ENCODE measurements around the gene AGO4.
A peak's percentile ranks its signal among the peaks of the same experiment; 100 is the strongest.

Gene AGO4

DNA sequence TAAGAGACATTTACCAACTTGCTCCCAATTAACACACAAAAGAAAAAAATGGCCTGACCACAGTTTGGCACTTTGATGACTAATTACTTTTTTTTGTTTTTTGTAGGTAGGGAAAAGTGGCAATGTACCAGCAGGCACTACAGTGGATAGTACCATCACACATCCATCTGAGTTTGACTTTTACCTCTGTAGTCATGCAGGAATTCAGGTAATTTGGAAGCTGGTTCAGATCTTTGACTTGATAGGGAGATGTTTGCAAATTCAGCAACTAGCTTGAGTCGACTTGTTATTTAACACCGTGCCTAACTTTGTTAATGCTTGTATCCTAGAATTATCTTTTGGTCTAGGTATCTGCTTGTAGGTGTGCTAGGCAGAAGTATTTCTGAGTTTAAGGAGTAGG, 42.2 kb downstream of the AGO4 start:
- Histone ChIP-seq H3K27ac (ENCODE audit: low read length) (peak overlapping the region; percentile 32), H3K4me3 (ENCODE audit: low read length in 2 of 2) (no peak overlapping the region), H3K27me3 (ENCODE audit: control insufficient read depth in 1 of 2, insufficient read depth in 2 of 2, low read length in 2 of 2) (no peaks in the 10 kb centered on the region), H3K9ac (ENCODE audit: low read length in 2 of 2) (no peak overlapping the region), H3K36me3 (ENCODE audit: control insufficient read depth in 2 of 2, insufficient read depth in 2 of 2, low read length in 2 of 2) (peaks cover 15 to 16% of the 10 kb centered on the region in 2 donors), H3K4me1 (ENCODE audit: control insufficient read depth, insufficient read depth, low read length) (peaks cover 22% of the 10 kb centered on the region), H3K9me3 (ENCODE audit: control insufficient read depth in 2 of 2, low read length in 2 of 2) (no peaks in the 10 kb centered on the region)

GRCh38 chr1:35850716-35851115, 42.9 kb downstream of the AGO4 start:
- no peaks in the 10 kb centered on the region for H3K9me3 ChIP-seq (ENCODE audit: control insufficient read depth in 2 of 2, low read length in 2 of 2)
- peaks cover 19% of the 10 kb centered on the region in 2 donors for H3K36me3 ChIP-seq (ENCODE audit: control insufficient read depth in 2 of 2, insufficient read depth in 2 of 2, low read length in 2 of 2)
- peaks cover 20% of the 10 kb centered on the region for H3K4me1 ChIP-seq (ENCODE audit: control insufficient read depth, insufficient read depth, low read length)
- no peak overlapping the region for H3K9ac ChIP-seq (ENCODE audit: low read length in 2 of 2)
- H3K27me3 ChIP-seq (ENCODE audit: control insufficient read depth in 1 of 2, insufficient read depth in 2 of 2, low read length in 2 of 2), result no peaks in the 10 kb centered on the region
- H3K4me3 ChIP-seq (ENCODE audit: low read length in 2 of 2), result peak overlapping the region in 1 of 2 donors; percentile 26
- peak overlapping the region; percentile 53 for H3K27ac ChIP-seq (ENCODE audit: low read length)

DNA sequence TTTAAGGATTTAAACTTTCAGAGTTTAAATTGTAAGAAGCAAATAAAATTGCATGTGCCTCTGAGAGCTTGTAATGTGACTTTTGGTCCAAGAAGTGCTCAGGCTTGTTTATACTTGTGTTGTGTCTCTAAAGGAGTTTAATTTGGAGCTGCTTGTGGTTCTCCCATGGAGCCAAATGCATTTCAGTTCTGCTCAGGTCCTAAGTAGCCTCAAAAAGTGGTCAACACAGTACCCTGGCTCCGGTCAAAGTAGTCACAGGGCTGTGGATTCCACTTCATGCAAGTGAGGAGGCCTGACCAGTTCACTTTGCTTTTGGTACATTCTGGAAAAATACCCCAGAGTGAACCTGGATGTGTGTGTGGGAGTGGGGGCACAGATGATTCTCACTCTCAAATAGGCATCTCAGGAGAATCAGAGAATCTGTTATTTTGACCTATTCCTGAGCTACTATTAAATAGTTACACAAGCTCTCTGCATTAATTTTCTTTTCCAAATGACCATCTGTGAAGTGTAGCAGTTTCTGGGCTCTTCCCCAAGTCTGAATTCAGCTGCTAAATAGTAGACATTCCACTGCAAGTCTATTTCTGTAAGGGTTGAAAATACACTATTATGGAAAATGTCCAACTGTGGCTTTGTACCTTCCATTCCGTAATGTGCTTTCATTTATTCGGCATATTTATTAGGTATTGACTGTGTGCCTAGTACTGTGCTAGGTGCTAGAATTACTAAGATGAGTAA, 43.5 kb downstream of the AGO4 start:
- Histone ChIP-seq H3K4me1 (ENCODE audit: control insufficient read depth, insufficient read depth, low read length) (peaks cover 18% of the 10 kb centered on the region), H3K27ac (ENCODE audit: low read length) (peak overlapping the region; percentile 53), H3K9me3 (ENCODE audit: control insufficient read depth in 2 of 2, low read length in 2 of 2) (no peaks in the 10 kb centered on the region), H3K36me3 (ENCODE audit: control insufficient read depth in 2 of 2, insufficient read depth in 2 of 2, low read length in 2 of 2) (peaks cover 19 to 25% of the 10 kb centered on the region in 2 donors), H3K27me3 (ENCODE audit: control insufficient read depth in 1 of 2, insufficient read depth in 2 of 2, low read length in 2 of 2) (no peaks in the 10 kb centered on the region), H3K9ac (ENCODE audit: low read length in 2 of 2) (no peak overlapping the region), H3K4me3 (ENCODE audit: low read length in 2 of 2) (peak overlapping the region; percentile 23 to 26)

DNA sequence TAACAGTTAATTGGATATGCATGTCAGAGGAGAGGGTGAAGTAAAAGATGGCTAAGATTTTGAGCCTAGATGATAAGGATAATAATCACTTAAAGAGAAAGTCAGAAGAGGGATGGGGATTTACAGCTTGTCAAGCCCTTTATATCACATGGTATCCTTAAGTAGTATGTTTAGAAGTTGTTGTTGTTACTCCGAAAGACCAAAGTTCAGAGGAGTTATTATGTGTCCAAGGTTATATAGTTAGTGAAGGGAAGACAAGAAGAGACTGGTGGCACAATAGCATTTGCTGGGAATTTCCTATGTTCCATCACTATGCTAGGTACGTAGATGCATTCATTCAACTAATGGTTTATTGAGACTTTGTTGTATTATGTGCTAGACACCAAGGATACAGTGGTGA, 44.4 kb downstream of the AGO4 start:
- H3K27me3 ChIP-seq (ENCODE audit: control insufficient read depth in 1 of 2, insufficient read depth in 2 of 2, low read length in 2 of 2), result no peaks in the 10 kb centered on the region

GRCh38 chr1:35854989-35855700, 47.3 kb downstream of the AGO4 start:
- Histone ChIP-seq H3K9ac (ENCODE audit: low read length in 2 of 2) (no peak overlapping the region), H3K9me3 (ENCODE audit: control insufficient read depth in 2 of 2, low read length in 2 of 2) (no peaks in the 10 kb centered on the region), H3K36me3 (ENCODE audit: control insufficient read depth in 2 of 2, insufficient read depth in 2 of 2, low read length in 2 of 2) (peaks cover 19 to 25% of the 10 kb centered on the region in 2 donors), H3K4me1 (ENCODE audit: control insufficient read depth, insufficient read depth, low read length) (peaks cover 14% of the 10 kb centered on the region), H3K4me3 (ENCODE audit: low read length in 2 of 2) (no peak overlapping the region), H3K27ac (ENCODE audit: low read length) (no peak overlapping the region), H3K27me3 (ENCODE audit: control insufficient read depth in 1 of 2, insufficient read depth in 2 of 2, low read length in 2 of 2) (no peaks in the 10 kb centered on the region)

More for the DNA sequence above, 44.4 kb downstream of the AGO4 start:
- peaks cover 18% of the 10 kb centered on the region for H3K4me1 ChIP-seq (ENCODE audit: control insufficient read depth, insufficient read depth, low read length)
- H3K9ac ChIP-seq (ENCODE audit: low read length in 2 of 2), result no peak overlapping the region
- H3K4me3 ChIP-seq (ENCODE audit: low read length in 2 of 2), result no peak overlapping the region
- peaks cover 19 to 25% of the 10 kb centered on the region in 2 donors for H3K36me3 ChIP-seq (ENCODE audit: control insufficient read depth in 2 of 2, insufficient read depth in 2 of 2, low read length in 2 of 2)
- H3K27ac ChIP-seq (ENCODE audit: low read length), result no peak overlapping the region
- no peaks in the 10 kb centered on the region for H3K9me3 ChIP-seq (ENCODE audit: control insufficient read depth in 2 of 2, low read length in 2 of 2)

DNA sequence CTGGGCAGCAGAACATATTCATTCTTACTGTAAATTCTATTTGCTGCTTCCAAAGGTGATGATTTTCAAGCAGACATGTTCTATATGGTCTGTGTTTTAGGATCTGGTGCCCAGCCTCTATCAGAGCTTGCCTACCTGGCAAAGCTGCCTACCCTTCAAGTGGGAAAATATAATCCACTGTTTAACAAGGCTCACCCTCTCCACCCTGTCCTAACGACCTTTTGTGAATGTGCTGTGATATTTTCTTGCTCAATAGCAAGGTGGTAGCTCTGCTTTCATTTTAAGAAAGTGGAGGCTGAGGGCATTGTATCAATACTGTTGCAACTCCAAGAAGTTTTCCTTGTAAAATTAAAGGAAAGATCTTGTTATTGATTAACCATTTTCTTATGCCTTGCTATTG, 49.1 kb downstream of the AGO4 start:
- no peak overlapping the region for H3K9ac ChIP-seq (ENCODE audit: low read length in 2 of 2)
- H3K4me1 ChIP-seq (ENCODE audit: control insufficient read depth, insufficient read depth, low read length), result peaks cover under 1% of the 10 kb centered on the region
- H3K9me3 ChIP-seq (ENCODE audit: control insufficient read depth in 2 of 2, low read length in 2 of 2), result no peaks in the 10 kb centered on the region
- H3K4me3 ChIP-seq (ENCODE audit: low read length in 2 of 2), result no peak overlapping the region
- H3K27me3 ChIP-seq (ENCODE audit: control insufficient read depth in 1 of 2, insufficient read depth in 2 of 2, low read length in 2 of 2), result no peaks in the 10 kb centered on the region
- H3K27ac ChIP-seq (ENCODE audit: low read length), result no peak overlapping the region
- H3K36me3 ChIP-seq (ENCODE audit: control insufficient read depth in 2 of 2, insufficient read depth in 2 of 2, low read length in 2 of 2), result peaks cover 18 to 25% of the 10 kb centered on the region in 2 donors

GRCh38 chr1:35857830-35858229, 50.0 kb downstream of the AGO4 start:
- H3K9ac ChIP-seq (ENCODE audit: low read length in 2 of 2), result no peak overlapping the region
- H3K4me1 ChIP-seq (ENCODE audit: control insufficient read depth, insufficient read depth, low read length), result no peaks in the 10 kb centered on the region
- H3K27me3 ChIP-seq (ENCODE audit: control insufficient read depth in 1 of 2, insufficient read depth in 2 of 2, low read length in 2 of 2), result no peaks in the 10 kb centered on the region
- H3K27ac ChIP-seq (ENCODE audit: low read length), result no peak overlapping the region
- peaks cover 18 to 25% of the 10 kb centered on the region in 2 donors for H3K36me3 ChIP-seq (ENCODE audit: control insufficient read depth in 2 of 2, insufficient read depth in 2 of 2, low read length in 2 of 2)
- no peak overlapping the region for H3K4me3 ChIP-seq (ENCODE audit: low read length in 2 of 2)
- H3K9me3 ChIP-seq (ENCODE audit: control insufficient read depth in 2 of 2, low read length in 2 of 2), result no peaks in the 10 kb centered on the region

DNA sequence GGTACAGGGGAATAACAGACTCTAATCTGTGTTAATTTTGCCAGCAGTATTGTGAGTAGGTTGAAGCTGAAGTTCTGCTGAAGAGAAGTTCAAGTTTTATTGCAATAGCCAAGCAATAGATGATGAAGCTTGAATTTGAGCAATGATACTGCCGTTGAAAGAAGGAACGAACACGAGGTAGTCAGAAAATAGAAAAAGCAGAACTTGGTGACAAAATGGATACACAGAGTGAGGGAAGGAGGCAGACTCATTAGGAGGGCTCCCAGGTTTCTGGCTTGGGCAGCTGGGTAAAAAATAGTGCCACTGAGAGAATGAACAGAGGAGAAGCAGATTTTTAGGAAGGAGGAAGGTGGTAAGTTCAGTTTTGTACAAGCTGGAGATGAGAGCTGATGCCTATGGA, 52.9 kb downstream of the AGO4 start:
- Histone ChIP-seq H3K4me3 (ENCODE audit: low read length in 2 of 2) (no peak overlapping the region), H3K36me3 (ENCODE audit: control insufficient read depth in 2 of 2, insufficient read depth in 2 of 2, low read length in 2 of 2) (peaks cover 3 to 6% of the 10 kb centered on the region in 2 donors), H3K9ac (ENCODE audit: low read length in 2 of 2) (no peak overlapping the region), H3K27me3 (ENCODE audit: control insufficient read depth in 1 of 2, insufficient read depth in 2 of 2, low read length in 2 of 2) (no peaks in the 10 kb centered on the region), H3K4me1 (ENCODE audit: control insufficient read depth, insufficient read depth, low read length) (no peaks in the 10 kb centered on the region), H3K9me3 (ENCODE audit: control insufficient read depth in 2 of 2, low read length in 2 of 2) (no peaks in the 10 kb centered on the region), H3K27ac (ENCODE audit: low read length) (no peak overlapping the region)

DNA sequence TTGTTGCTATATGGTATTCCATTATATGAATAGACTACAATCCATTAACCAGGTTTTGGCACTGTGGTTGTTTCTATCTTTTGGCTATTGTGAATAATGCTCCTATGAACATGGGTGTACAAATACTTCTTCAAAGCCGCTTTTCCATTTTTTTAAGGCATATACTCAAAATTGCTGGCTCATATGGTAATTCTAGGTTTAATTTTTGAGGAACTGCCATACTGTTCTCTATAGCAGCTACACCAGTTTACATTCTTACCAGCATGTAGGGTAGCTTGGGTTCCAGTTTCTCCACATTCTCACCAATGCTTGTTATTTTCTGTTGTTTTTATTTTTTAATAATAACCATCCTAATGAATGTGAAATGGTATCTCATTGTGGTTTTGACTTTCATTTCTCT, 55.3 kb downstream of the AGO4 start:
- H3K9ac ChIP-seq (ENCODE audit: low read length in 2 of 2), result no peak overlapping the region
- no peaks in the 10 kb centered on the region for H3K27me3 ChIP-seq (ENCODE audit: control insufficient read depth in 1 of 2, insufficient read depth in 2 of 2, low read length in 2 of 2)
- H3K27ac ChIP-seq (ENCODE audit: low read length), result no peak overlapping the region
- H3K4me1 ChIP-seq (ENCODE audit: control insufficient read depth, insufficient read depth, low read length), result no peaks in the 10 kb centered on the region
- no peak overlapping the region for H3K4me3 ChIP-seq (ENCODE audit: low read length in 2 of 2)
- H3K9me3 ChIP-seq (ENCODE audit: control insufficient read depth in 2 of 2, low read length in 2 of 2), result no peaks in the 10 kb centered on the region
- no peaks in the 10 kb centered on the region for H3K36me3 ChIP-seq (ENCODE audit: control insufficient read depth in 2 of 2, insufficient read depth in 2 of 2, low read length in 2 of 2)

DNA sequence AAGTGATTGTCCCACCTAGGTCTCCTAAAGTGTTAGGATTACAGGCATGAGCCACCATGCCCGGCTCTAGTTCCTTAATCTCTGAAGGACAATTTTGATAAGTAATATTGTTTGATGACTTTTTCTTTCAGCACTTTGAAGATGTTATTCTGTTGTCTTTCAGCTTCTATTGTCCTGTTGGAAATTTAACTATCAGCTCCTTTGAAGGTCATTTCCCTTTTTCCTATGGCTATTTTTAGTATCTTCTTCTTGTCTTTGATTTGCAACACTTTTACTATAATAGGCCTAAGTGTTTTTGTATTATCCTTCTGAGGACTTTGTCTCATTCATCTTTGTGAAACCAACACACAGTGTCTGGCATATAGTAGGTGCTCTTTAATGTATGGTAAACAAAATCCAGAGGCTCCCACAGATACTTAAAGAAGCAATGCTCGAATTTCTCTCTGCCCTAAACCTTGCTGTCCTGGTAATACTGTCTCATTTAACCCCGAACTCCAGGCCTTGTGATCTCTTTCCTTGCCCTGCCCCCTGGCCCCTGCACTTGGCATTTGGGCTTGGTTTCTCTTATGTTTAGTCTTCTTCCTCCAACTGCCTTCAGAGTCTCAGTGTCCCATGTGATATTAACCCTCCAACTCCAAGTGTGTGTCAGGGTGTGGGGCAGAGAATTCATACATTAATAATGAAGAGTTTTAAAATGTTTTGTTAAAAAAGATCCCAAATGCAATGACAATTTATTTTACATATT, 56.2 kb downstream of the AGO4 start:
- no peaks in the 10 kb centered on the region for H3K4me1 ChIP-seq (ENCODE audit: control insufficient read depth, insufficient read depth, low read length)
- H3K27ac ChIP-seq (ENCODE audit: low read length), result no peak overlapping the region
- H3K9me3 ChIP-seq (ENCODE audit: control insufficient read depth in 2 of 2, low read length in 2 of 2), result no peaks in the 10 kb centered on the region
- no peaks in the 10 kb centered on the region for H3K36me3 ChIP-seq (ENCODE audit: control insufficient read depth in 2 of 2, insufficient read depth in 2 of 2, low read length in 2 of 2)
- H3K4me3 ChIP-seq (ENCODE audit: low read length in 2 of 2), result no peak overlapping the region
- no peaks in the 10 kb centered on the region for H3K27me3 ChIP-seq (ENCODE audit: control insufficient read depth in 1 of 2, insufficient read depth in 2 of 2, low read length in 2 of 2)
- no peak overlapping the region for H3K9ac ChIP-seq (ENCODE audit: low read length in 2 of 2)

All from stomach smooth muscle (tissue), 2 donors.